H9 (cell line): Measurements from ENCODE around the gene LDB2. TPM values are rescaled to one million over a fixed set of nuclear protein-coding genes. Genes with fewer than 3 reads are reported as not detected.

Experiments
- DNase-seq: peaks from one replicate; pipeline ENCODE4 v3.0.0-alpha.2; 2017
- H2AFZ ChIP-seq: one replicate; pipeline ENCODE4 v1.6.1; 2013; ENCODE audit warnings: mild to moderate bottlenecking, low read length, control low read depth, moderate library complexity
- H2AK5ac ChIP-seq: 2 replicates; pipeline ENCODE4 v1.6.1; 2013; ENCODE audit warnings: low read length, control low read depth, mixed read lengths; ENCODE audit not compliant: insufficient read length
- H2BK120ac ChIP-seq: one replicate; pipeline ENCODE4 v1.6.1; 2013; ENCODE audit warnings: low read depth, mild to moderate bottlenecking, low read length, control low read depth, inconsistent platforms; ENCODE audit not compliant: poor library complexity, severe bottlenecking
- H2BK12ac ChIP-seq: 2 replicates; pipeline ENCODE4 v1.6.1; 2013; ENCODE audit warnings: low read length, control low read depth, mixed read lengths, low read depth; ENCODE audit not compliant: insufficient read length
- H2BK15ac ChIP-seq: 2 replicates; pipeline ENCODE4 v1.6.1; 2013; ENCODE audit warnings: low read depth, low read length, control low read depth
- H2BK20ac ChIP-seq: one replicate; pipeline ENCODE4 v1.6.1; 2013; ENCODE audit warnings: low read depth, mild to moderate bottlenecking, low read length, control low read depth, inconsistent platforms; ENCODE audit not compliant: poor library complexity, severe bottlenecking
- H2BK5ac ChIP-seq: 2 replicates; pipeline ENCODE4 v1.6.1; 2013; ENCODE audit warnings: low read length, control low read depth, mixed read lengths; ENCODE audit not compliant: insufficient read length
- H3K14ac ChIP-seq: 2 replicates; pipeline ENCODE4 v1.6.1; 2013; ENCODE audit warnings: low read length, control low read depth; ENCODE audit not compliant: insufficient read depth
- H3K18ac ChIP-seq: 2 replicates; pipeline ENCODE4 v1.6.1; 2013; ENCODE audit warnings: low read depth, mild to moderate bottlenecking, mixed read lengths, low read length, control low read depth; ENCODE audit not compliant: insufficient read length
- H3K23ac ChIP-seq: 2 replicates; pipeline ENCODE4 v1.6.1; 2013; ENCODE audit warnings: low read length, control low read depth, mixed read lengths, low read depth; ENCODE audit not compliant: insufficient read length
- H3K23me2 ChIP-seq: 2 replicates; pipeline ENCODE4 v1.6.1; 2013; ENCODE audit warnings: low read depth, mild to moderate bottlenecking, mixed read lengths, low read length, control low read depth; ENCODE audit not compliant: insufficient read length, poor library complexity, severe bottlenecking
- H3K27ac ChIP-seq: 2 replicates; pipeline ENCODE4 v1.5.1; 2013; ENCODE audit warnings: low read length, control low read depth, mixed read lengths, low read depth; ENCODE audit not compliant: insufficient read length
- H3K27me3 ChIP-seq: 2 replicates; pipeline ENCODE4 v1.6.1; 2013; ENCODE audit warnings: low read length, control low read depth, inconsistent platforms; ENCODE audit not compliant: insufficient read depth
- H3K4ac ChIP-seq: 2 replicates; pipeline ENCODE4 v1.6.1; 2013; ENCODE audit warnings: low read depth, mild to moderate bottlenecking, control low read depth, inconsistent platforms, low read length, moderate library complexity
- H3K4me1 ChIP-seq: 2 replicates; pipeline ENCODE4 v1.6.1; 2013; ENCODE audit warnings: low read length, control low read depth, inconsistent platforms; ENCODE audit not compliant: insufficient read depth
- H3K4me2 ChIP-seq: 2 replicates; pipeline ENCODE4 v1.6.1; 2013; ENCODE audit warnings: low read length, control low read depth, mixed read lengths; ENCODE audit not compliant: insufficient read length, insufficient read depth
- H3K56ac ChIP-seq: 2 replicates; pipeline ENCODE4 v1.6.1; 2013; ENCODE audit warnings: low read depth, mild to moderate bottlenecking, mixed read lengths, low read length, control low read depth; ENCODE audit not compliant: insufficient read length
- H3K79me1 ChIP-seq: 2 replicates; pipeline ENCODE4 v1.6.1; 2013; ENCODE audit warnings: low read depth, mild to moderate bottlenecking, moderate library complexity, low read length, control low read depth, inconsistent platforms; ENCODE audit not compliant: insufficient read depth, poor library complexity, severe bottlenecking
- H3K79me2 ChIP-seq: 2 replicates; pipeline ENCODE4 v1.6.1; 2013; ENCODE audit warnings: low read length, control low read depth, inconsistent platforms; ENCODE audit not compliant: insufficient read depth
- H3K9ac ChIP-seq: 2 replicates; pipeline ENCODE4 v1.6.1; 2013; ENCODE audit warnings: low read length, control low read depth, mixed read lengths; ENCODE audit not compliant: insufficient read length; ENCODE audit errors: extremely low read depth
- H3K9me3 ChIP-seq: one replicate; pipeline ENCODE4 v1.6.1; 2013; ENCODE audit warnings: low read depth, low read length, inconsistent platforms; ENCODE audit not compliant: control insufficient read depth
- H3T11ph ChIP-seq: one replicate; pipeline ENCODE4 v1.6.1; 2013; ENCODE audit warnings: mild to moderate bottlenecking, low read length, control low read depth, inconsistent platforms
- H4K20me1 ChIP-seq: one replicate; pipeline ENCODE4 v1.6.1; 2013; ENCODE audit not compliant: control insufficient read depth, insufficient read length, insufficient read depth
- H4K5ac ChIP-seq: 2 replicates; pipeline ENCODE4 v1.6.1; 2013; ENCODE audit warnings: low read depth, mild to moderate bottlenecking, mixed read lengths, low read length, control low read depth; ENCODE audit not compliant: insufficient read length
- H4K8ac ChIP-seq: replicated peaks from 2 replicates; pipeline ENCODE4 v1.6.1; 2013; ENCODE audit warnings: low read length, control low read depth, mixed read lengths, low read depth; ENCODE audit not compliant: insufficient read length
- H4K91ac ChIP-seq: 2 replicates; pipeline ENCODE4 v1.6.1; 2013; ENCODE audit warnings: low read depth, mild to moderate bottlenecking, moderate library complexity, mixed read lengths, low read length, control low read depth; ENCODE audit not compliant: insufficient read length
- H3K27ac Mint-ChIP-seq, 3 experiments: 2 replicates in 2 of 3; 3 replicates in 1 of 3; pipeline ENCODE4 v1.8.0; 2020 to 2021; ENCODE audit warnings: mixed read lengths in 3 of 3, mild to moderate bottlenecking in 1 of 3, moderate library complexity in 1 of 3
- H3K27me3 Mint-ChIP-seq: 2 replicates; pipeline ENCODE4 v1.8.0; 2021; ENCODE audit warnings: low read depth, mild to moderate bottlenecking, moderate library complexity, mixed read lengths
- H3K36me3 Mint-ChIP-seq, 3 experiments: 2 replicates in 2 of 3; 3 replicates in 1 of 3; pipeline ENCODE4 v1.8.0; 2020 to 2021; ENCODE audit warnings: low read depth in 3 of 3, mixed read lengths in 3 of 3; ENCODE audit not compliant: insufficient read depth in 1 of 3
- H3K4me1 Mint-ChIP-seq, 2 experiments: 2 replicates each; pipeline ENCODE4 v1.8.0; 2020; ENCODE audit warnings: mixed read lengths in 2 of 2
- H3K4me3 Mint-ChIP-seq, 2 experiments: 2 replicates in 1 of 2; 3 replicates in 1 of 2; pipeline ENCODE4 v1.8.0; 2020 to 2021; ENCODE audit warnings: mild to moderate bottlenecking in 2 of 2, mixed read lengths in 2 of 2, moderate library complexity in 1 of 2
- H3K9me3 Mint-ChIP-seq, 2 experiments: 2 replicates in 1 of 2; 3 replicates in 1 of 2; pipeline ENCODE4 v1.8.0; 2020; ENCODE audit warnings: mild to moderate bottlenecking in 2 of 2, mixed read lengths in 2 of 2, moderate library complexity in 1 of 2
- CTCF ChIP-seq: fragments of 200-600 bp; sonication (generic); conservative IDR thresholded peaks from 3 replicates; pipeline ENCODE4 v1.8.0; 2021; ENCODE audit warnings: antibody characterized with exemption, mild to moderate bottlenecking
- WGBS: extraction: QIAGEN DNeasy Blood & Tissue Kit; methylation state at CpG from one replicate; pipeline ENCODE4 v1.1.7; 2013; ENCODE audit warnings: missing lambda C conversion rate, low lambda C conversion rate, mixed read lengths; ENCODE audit not compliant: insufficient read length; ENCODE audit errors: extremely low coverage; 5-methylcytosine and 5-hydroxymethylcytosine counted together
- total RNA-seq: library from RNA; stranded (reverse); gene quantifications from 2 replicates; pipeline ENCODE4 v1.2.1, GENCODE V29; 2021

Gene LDB2
- total RNA-seq, 1 experiment from 2014 or later: 22.5 TPM

DNA sequence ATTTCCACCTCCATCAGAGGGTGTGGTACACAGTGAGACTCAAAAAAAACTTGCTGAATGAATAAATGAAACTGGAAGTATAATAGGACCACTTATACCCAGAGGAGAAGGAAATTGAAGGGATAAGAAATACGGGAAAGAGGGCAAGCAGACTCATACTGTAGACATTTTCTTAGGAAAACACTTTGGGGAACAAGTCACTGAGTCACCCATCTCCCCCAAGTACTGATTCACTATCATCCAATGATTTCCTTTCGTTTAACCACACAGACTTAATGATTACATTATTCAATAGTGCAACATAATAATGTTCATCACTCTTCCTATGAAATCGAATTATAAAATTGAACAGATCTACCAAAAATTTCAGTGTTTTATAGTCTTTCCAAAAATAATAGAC is 97.1 kb downstream of the LDB2 start:
- H3K79me1 ChIP-seq: no peaks in the 10 kb centered on the region
- no peak overlapping the region for H2BK5ac ChIP-seq
- no peak overlapping the region for H2AK5ac ChIP-seq
- no peak overlapping the region for H3K4ac ChIP-seq
- H3K27ac Mint-ChIP-seq: no peak overlapping the region
- H2BK12ac ChIP-seq: no peak overlapping the region
- no peak overlapping the region for H3K4me2 ChIP-seq
- H2BK20ac ChIP-seq: no peak overlapping the region
- H3K36me3 Mint-ChIP-seq: peaks cover 11 to 30% (median 16%) of the 10 kb centered on the region in 3 experiments
- no peaks in the 10 kb centered on the region for H3K79me2 ChIP-seq
- no peak overlapping the region for H3K9ac ChIP-seq
- no peak overlapping the region for H4K91ac ChIP-seq
- H3K4me3 Mint-ChIP-seq: no peak overlapping the region
- no peak overlapping the region for H3K27ac ChIP-seq
- peaks cover 9 to 20% of the 10 kb centered on the region in 2 experiments for H3K4me1 Mint-ChIP-seq
- no peak for DNase-seq
- 0 out of 2 replicates have a peak, but pooled peaks cover 1% of the 10 kb centered on the region for H3K4me1 ChIP-seq
- no peak overlapping the region for H3K18ac ChIP-seq
- H3K9me3 ChIP-seq: no peaks in the 10 kb centered on the region
- TF ChIP-seq CTCF: no peak
- WGBS: no CpG with 5 or more reads among the region's 3 CpGs
- no peaks in the 10 kb centered on the region for H3K23me2 ChIP-seq
- H3K9me3 Mint-ChIP-seq: peaks cover 0 to 2% of the 10 kb centered on the region in 2 experiments; a peak in 1 of 5 replicates
- no peak overlapping the region for H2BK15ac ChIP-seq
- H2AFZ ChIP-seq: no peak overlapping the region
- H2BK120ac ChIP-seq: no peak overlapping the region
- no peak overlapping the region for H4K5ac ChIP-seq
- H3K27me3 ChIP-seq: no peaks in the 10 kb centered on the region
- no peak overlapping the region for H3T11ph ChIP-seq
- no peaks in the 10 kb centered on the region for H4K20me1 ChIP-seq
- no peak overlapping the region for H3K14ac ChIP-seq
- no peak overlapping the region for H3K56ac ChIP-seq
- no peak overlapping the region for H3K23ac ChIP-seq
- no peaks in the 10 kb centered on the region for H3K27me3 Mint-ChIP-seq
- H4K8ac ChIP-seq: no peak overlapping the region
